K562 (cell line): ENCODE data around the gene LOXHD1. TPM values are rescaled to one million over a fixed set of nuclear protein-coding genes. Genes with fewer than 3 reads are reported as not detected.

Source experiments
- CBX2 ChIP-seq: fragments of 200-600 bp; sonication (generic); IDR thresholded peaks from one replicate; pipeline ENCODE4 v1.6.1; 2012; ENCODE audit warnings: mild to moderate bottlenecking, low read length, inconsistent platforms; ENCODE audit not compliant: insufficient read depth, poor library complexity, severe bottlenecking
- RBM39 ChIP-seq: fragments of 200-400 bp; formaldehyde crosslinking; optimal IDR thresholded peaks from 2 replicates; pipeline ENCODE3; 2018; ENCODE audit warnings: low read depth, low read length
- SIN3B ChIP-seq: fragments of 450-650 bp; IDR thresholded peaks from 2 replicates; pipeline ENCODE4 v1.6.1; 2017; ENCODE audit warnings: low read depth, mild to moderate bottlenecking, moderate library complexity
- ZNF280B ChIP-seq: fragments of 250-450 bp; sonication (Bioruptor Pico); IDR thresholded peaks from 2 replicates; pipeline ENCODE4 v1.5.1; 2021; ENCODE audit warnings: mild to moderate bottlenecking
- ZNF318 ChIP-seq, 2 experiments: fragments of 450-650 bp; IDR thresholded peaks; 2 replicates each; pipeline ENCODE4 v1.6.1; 2016; ENCODE audit warnings: mild to moderate bottlenecking in 2 of 2, borderline replicate concordance in 1 of 2, low read depth in 1 of 2, moderate library complexity in 1 of 2
- polyA plus RNA-seq, 8 experiments: library from polyadenylated mRNA; depleted of rRNA in 4 of 8; stranded (reverse) in 5 of 8; unstranded in 3 of 8; fragments of >200 nt; fragmentation: Nextera tagmentation in 2 of 8; fragmentation: Illumina TruSeq in 1 of 8; extraction: Ambion mirVana in 2 of 8; extraction: Trizol in 1 of 8; gene quantifications; 2 replicates each; pipeline versions ENCODE4 v1.2.1 to v1.2.3, GENCODE V29; 2011 to 2014; ENCODE audit warnings: inconsistent platforms in 1 of 8, missing spikeins in 1 of 8
- total RNA-seq, 7 experiments: library from RNA; depleted of rRNA in 6 of 7; stranded (reverse); fragments of >200 nt in 6 of 7; fragmentation: Illumina TruSeq in 2 of 7; extraction: Trizol in 2 of 7; gene quantifications; 2 replicates each; pipeline versions ENCODE4 v1.2.1 to v1.2.3, GENCODE V29; 2011 to 2021; ENCODE audit warnings: low replicate concordance in 1 of 7
- TF ChIP-seq, protein P1 (sequence below): fragments of 450-650 bp; IDR thresholded peaks from 2 replicates; pipeline ENCODE4 v1.6.1; 2017; ENCODE audit warnings: antibody characterized with exemption, mild to moderate bottlenecking

The LOXHD1 gene
- total and polyA plus RNA-seq, 9 of the 15 experiments (the other 6 are each of a cell fraction or from before 2014, with no cell fraction given), result not detected

DNA sequence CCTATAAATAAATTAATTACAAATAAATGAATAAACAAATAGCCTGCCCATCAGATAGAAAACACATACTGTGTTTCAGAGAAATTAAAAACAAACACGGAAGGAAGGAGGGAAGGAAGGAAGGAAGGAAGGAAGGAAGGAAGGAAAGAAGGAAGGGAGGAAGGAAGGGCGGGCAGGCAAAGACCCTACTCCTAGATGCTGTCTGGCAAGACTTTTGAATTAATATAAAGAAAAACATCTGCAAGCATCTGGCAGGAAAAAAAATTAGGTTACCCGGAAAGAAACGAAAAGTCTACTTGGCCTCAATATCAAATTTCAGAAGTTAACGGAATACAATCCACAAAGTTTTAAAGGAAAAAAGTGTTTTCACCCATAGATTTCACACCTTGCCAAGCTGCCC lies 49.1 kb downstream of the LOXHD1 start (continued):
- TF ChIP-seq ZNF318 (IDR thresholded peaks at IDR 0.05; ENCODE audit: borderline replicate concordance in 1 of 2, low read depth in 1 of 2) (no peak), CBX2 (no peak), RBM39 (no peak), ZNF280B (CRISPR knock-in tag) (no peak), SIN3B (no peak)
- TF ChIP-seq, protein P1, sequence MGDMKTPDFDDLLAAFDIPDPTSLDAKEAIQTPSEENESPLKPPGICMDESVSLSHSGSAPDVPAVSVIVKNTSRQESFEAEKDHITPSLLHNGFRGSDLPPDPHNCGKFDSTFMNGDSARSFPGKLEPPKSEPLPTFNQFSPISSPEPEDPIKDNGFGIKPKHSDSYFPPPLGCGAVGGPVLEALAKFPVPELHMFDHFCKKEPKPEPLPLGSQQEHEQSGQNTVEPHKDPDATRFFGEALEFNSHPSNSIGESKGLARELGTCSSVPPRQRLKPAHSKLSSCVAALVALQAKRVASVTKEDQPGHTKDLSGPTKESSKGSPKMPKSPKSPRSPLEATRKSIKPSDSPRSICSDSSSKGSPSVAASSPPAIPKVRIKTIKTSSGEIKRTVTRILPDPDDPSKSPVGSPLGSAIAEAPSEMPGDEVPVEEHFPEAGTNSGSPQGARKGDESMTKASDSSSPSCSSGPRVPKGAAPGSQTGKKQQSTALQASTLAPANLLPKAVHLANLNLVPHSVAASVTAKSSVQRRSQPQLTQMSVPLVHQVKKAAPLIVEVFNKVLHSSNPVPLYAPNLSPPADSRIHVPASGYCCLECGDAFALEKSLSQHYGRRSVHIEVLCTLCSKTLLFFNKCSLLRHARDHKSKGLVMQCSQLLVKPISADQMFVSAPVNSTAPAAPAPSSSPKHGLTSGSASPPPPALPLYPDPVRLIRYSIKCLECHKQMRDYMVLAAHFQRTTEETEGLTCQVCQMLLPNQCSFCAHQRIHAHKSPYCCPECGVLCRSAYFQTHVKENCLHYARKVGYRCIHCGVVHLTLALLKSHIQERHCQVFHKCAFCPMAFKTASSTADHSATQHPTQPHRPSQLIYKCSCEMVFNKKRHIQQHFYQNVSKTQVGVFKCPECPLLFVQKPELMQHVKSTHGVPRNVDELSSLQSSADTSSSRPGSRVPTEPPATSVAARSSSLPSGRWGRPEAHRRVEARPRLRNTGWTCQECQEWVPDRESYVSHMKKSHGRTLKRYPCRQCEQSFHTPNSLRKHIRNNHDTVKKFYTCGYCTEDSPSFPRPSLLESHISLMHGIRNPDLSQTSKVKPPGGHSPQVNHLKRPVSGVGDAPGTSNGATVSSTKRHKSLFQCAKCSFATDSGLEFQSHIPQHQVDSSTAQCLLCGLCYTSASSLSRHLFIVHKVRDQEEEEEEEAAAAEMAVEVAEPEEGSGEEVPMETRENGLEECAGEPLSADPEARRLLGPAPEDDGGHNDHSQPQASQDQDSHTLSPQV, result no peak
- TF ChIP-seq, all 486 proteins: peak for 0
